ENCODE data around the gene TTBK1.

TTBK1 gene

DNA sequence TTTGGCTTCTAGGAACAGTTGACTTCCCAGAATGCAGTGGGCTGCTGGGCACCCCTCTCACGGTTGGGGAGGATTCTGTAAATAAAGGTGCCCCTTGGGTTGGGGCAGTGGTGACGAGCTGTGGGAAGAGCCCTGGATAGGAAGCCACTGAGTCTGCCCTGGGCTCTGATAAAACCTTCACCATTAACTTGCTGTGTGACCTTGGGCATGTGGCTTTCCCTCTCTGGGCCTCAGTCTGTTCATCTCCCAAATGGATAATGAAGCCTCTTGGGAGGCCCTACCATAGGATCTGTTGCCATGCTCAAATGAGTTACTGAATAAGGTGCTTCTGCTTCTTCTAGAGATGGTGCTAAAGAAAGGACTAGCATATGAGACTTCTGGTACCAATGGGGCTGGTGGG, 61.6 kb downstream of the TTBK1 start:
- no peak for DNase-seq (ENCODE audit: low read depth, low spot score)

DNA sequence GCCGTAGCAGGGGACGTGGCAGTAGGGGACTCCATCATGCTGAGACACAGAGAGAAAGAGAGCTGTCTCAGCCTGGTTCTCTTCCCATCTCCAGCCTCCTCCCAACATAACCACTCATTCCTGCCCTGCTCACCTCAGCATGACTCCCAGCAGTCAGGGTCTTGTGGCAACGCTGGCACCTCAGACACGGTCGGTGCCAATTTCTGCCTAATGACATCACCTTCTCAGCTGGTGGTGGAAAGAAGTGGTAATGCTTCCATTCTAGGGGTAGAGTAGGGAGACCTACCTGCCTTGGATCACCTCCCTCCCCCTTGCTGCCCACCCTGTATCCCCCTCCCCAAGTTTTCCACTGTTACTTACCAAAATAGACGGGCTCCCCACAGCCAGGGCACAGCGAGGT, 62.8 kb downstream of the TTBK1 start:
- no peak for DNase-seq (ENCODE audit: low read depth, low spot score)

DNA sequence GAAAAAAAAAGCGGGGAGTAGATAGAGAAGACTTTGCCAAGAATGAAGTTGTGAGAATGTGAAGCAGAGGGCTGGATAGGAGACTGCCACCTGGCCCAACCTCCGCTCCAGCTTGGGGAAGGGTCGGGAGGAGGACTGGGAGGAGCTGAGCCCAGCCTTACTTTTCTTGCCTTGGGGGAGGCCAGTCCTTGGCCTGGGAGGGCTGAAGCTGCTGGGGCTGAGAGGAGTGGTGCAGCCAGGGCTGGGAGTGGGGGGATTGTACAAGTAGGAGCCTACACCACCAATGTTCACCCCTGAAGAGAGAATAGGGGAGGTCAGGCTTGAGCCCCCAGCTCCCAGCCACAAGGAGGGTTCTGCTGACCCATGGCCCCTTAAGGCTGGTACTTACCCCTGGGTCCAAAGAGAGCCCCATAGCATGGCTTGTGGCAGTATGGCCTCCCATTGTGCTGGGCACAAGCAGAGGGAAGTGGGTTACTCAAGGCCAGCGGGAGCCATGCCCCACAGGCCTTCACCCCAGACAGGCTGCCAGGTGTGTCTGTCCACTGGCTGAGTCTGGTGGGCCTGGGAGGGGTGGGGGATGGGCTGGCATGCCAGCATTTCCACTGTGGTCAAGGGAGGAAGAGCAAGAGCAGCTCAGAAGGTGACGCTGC, 64.3 kb downstream of the TTBK1 start:
- DNase-seq (ENCODE audit: low read depth, low spot score): no peak

DNA sequence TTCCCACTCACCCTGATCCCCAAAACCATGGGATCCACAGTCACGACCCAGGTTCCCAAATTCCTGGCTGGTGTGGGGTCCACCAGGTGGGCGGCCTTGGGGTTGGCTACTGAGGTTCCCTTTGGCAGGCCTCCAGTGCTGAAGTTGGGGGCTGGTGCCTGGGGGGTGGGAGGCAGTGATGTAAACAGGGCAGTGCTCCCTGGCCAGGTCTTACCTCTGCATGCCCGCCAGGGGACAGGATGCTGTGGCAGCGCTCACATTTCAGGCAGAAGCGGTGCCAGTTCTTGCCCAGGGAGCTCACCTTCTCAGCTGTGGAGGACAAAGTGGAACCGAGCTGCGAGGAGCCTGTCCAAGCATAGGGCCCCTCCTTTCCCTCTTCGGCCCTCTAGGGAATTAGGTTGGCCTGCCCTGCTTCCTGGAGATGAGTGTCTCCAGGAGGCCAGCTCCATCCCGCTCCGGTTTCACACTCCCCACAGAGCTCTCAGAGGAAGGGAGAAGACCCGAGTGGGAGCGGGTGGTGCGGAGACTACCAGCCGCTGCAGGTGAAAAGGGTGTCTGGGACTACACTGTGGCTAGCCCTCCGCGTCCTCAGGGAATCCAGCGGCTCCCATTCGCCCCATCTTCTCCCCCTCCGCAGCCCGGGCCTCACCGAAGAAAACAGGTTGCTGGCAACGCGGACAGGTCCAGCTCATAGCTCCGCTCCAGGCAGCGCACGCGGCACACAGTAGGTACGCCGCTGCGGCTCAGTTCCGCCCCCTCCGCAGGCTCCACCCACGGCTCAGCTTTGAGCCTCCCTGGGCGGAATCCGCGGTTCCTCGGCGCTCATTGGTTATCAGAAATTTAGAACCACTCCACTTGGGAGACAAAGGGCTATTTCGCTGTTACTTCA, 65.1 kb downstream of the TTBK1 start, which contains the start of gene CRIP3:
Gene CRIP3, minus strand, starts transcription at position 726 of the 889 bp plus-strand sequence. Its CDS starts 34 bp downstream, at position 692.
- no peak for DNase-seq (ENCODE audit: low read depth, low spot score)

DNA sequence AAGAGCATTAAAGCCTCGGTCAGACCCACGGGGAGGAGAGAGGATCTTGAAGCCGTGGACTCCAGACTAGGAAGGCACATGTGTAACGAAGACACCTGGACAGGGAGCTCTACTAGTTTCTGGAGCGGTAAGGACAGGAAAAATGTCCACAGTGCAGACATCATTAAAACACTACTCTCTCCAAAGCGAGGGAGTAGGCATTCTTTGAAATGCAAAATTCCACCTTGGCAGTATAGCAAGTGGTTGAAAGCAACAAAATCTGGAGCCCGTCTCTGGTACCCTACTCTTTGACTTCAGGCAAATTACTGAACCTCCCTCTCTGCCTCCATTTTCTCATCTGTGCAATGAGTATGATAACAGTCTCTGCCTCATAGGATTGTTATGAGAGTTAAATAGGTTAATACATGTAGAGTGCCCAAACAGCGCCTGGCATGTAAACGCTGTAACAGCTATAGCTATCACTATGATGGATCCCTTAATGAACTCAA, 65.8 kb downstream of the TTBK1 start:
- no peak for DNase-seq (ENCODE audit: low read depth, low spot score)

DNA sequence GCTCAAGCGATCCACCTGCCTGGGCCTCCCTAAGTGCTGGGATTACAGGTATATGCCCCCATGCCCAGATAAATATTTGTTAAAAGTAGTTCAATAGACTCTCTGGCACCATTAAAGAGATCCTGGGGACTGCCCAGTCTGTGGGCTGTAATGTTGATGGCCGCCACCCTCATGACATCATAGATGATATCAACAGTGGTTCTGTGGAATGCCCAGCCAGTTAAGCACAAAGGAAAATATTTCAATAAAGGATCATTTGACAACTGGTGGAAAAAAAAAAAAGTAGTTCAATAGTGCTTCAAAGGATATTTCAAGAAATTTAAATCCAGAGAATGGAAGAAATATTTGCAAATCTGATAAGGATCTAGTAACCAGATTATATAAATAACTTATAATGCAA, 66.9 kb downstream of the TTBK1 start:
- DNase-seq (ENCODE audit: low read depth, low spot score): no peak

DNA sequence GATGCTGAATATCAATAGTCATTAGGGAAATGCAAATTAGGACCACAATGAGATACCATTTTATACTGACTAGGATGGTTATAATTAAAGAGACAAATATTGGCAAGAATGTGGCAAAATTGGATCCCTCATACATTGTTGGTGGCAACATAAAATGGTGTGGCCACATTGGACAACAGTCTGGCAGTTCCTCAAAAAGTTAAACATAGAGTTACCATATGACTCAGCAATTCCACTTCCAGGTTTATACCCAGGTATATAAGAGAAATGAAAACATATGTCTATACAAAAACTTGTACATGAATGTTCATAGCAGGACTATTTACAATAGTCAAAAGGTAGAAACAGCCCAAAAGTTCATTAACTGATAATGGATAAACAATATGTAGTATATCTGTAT, 67.3 kb downstream of the TTBK1 start:
- DNase-seq (ENCODE audit: low read depth, low spot score): no peak

DNA sequence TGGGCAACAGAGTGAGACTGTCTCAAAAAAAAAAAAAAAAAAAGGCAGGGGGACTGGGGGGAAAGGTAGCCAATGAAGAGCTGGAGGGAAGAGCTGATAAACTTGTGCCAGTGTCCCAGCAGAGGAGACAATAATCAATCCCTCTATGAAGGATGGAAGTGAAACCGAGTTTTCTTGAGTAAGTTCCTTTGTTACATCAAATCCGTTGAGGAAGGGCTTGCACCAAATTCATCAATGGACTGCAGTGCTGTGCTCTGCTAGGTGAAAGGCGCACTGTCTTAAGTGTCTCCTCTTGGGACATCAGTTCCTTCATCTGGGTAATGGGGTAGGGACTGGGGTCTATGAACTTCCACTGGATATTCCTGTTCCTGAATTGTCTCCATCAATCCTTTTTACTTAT, 68.4 kb downstream of the TTBK1 start:
- no peak for DNase-seq (ENCODE audit: low read depth, low spot score)

DNA sequence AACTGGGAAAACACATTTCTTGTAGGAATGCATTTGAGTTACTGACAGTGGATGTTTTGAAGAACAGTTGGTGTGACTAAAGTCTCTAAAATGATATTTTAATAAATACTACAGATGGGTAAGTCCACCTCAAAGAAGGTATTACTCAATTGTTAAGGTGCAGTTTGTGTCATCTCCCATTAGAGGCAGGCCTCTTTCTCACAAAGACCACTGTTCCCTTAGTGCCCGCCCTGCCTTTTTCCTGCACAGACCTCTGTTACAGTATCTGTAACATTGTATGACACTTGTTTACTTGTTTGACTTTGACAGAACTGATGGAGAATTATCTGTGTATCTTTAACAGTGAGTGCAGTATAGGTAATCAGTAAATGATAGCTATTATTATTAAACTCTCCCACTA, 70.5 kb downstream of the TTBK1 start:
- no peak for DNase-seq (ENCODE audit: low read depth, low spot score)

DNA sequence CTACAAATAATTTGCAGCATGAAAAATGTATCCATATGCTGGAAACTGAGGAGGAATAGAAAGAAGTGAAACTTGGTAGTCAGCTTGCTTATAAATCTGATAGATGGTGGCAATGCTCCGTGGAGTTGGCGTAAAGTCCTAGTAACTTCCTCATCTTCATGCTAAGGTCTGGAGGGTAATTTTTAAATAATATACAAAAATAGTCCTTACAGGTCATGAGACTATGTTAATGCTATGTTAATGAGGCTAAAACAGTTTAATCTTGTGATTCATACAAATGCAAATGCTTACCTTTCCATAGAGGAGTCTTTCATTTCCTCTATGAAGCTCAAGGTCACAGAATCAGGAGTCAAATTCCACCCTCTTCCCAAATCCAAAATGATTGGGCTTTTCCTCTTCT, 74.7 kb downstream of the TTBK1 start:
- no peak for DNase-seq (ENCODE audit: low read depth, low spot score)

DNA sequence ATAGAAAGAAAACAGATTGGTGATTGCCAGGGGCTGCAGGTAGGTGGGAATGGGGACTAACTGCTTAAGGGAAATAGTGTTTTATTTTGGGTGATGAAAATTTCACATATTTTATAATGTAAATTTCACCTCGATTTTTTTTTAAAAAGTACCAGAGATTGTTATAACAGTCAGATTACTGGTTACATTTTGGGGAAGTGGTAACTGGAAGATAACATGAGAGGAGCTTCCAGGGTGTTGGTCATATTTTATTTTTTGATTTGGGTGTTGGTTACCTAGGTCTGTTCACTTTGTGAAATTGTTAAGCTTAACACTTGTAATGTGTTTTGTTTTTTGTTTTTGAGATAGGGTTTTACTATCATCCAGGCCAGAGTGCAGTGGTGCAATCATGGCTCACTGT, 82.6 kb downstream of the TTBK1 start:
- no peak for DNase-seq (ENCODE audit: low read depth, low spot score)

DNA sequence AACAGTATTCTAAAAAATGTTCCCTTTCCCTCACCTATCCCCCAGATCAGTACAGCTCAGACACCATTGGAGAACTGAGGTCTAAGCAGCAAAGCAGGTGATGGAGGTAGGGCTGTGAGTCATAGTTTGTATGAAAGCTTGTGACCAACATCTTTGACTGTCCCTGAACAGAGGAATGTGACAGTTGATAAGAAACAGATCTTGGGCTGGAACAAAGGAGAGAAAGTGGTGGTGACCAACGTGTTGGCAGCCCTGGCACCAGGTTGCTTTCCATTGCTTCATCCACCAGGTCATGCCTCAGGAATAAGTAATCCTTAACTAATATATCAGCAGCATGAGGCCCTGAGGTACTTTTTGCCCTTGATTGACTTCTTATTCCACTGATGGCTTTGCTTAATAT, 85.2 kb downstream of the TTBK1 start:
- no peak for DNase-seq (ENCODE audit: low read depth, low spot score)

DNA sequence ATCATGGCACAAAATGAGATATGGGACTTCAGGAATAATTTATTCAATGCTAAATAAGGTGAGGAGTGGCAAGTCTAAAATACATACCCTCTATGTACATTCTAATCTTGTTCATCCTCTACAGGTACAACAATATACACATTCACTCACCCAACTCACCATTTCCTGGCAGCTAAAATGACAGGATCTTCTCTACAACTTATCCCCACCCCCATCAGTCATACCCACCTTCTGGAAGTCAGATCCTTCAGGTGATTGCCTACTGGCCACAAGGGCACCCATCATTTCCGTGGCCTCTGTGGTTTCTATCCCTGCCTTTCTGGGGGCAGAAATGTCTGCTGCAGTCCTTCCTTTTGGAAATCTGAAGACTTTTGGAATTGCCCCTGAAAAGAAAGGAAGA, 88.2 kb downstream of the TTBK1 start:
- no peak for DNase-seq (ENCODE audit: low read depth, low spot score)

DNA sequence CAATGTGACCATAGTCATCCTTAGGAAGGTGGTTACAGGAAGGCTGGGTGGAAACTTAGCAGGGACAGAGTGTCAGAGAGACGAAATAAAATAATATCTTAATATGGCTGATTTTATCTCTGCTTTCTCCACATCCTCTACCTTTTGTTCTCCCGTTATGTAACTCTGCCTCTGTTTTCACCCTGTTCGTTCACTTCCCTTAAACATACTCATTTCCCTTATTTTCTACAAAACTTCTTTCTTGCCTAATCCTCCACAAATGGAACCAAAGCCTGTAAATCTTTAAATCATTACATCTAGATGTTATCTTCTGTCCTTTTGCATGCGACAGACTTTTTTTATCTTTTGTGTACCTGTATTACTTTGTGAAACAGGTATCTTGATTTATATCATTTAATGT, 88.6 kb downstream of the TTBK1 start:
- DNase-seq (ENCODE audit: low read depth, low spot score): no peak

DNA sequence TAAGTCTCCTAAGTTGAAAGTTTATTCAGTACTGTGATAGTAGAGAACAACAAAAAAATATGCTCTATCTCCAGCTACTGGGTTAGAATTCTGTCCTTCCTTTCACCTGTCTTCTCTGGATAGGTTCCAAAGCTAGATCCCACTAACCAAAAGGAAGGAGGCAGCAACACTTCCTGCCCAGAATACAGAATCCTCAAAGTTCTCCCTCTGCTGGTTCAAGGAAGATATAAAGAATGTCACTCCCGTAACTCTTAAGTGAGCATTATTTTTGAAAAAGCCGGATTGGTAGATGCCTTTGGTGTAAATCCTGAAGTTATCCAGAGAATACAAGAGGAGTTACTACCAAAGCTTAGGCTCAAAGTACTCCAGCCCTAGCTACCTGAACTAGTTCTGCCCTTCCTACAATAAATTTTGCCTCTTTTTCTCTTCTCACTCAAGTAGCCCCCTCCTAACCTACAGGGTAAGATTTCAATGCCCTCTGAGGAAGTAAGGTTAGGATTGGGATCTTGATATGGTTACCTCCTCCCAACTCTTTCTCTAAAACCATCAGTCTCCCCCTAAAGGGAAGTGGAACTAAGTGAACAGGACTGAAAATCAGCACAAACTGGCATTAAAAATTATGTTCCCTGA, 91.3 kb downstream of the TTBK1 start:
- DNase-seq (ENCODE audit: low read depth, low spot score): peak; percentile 37

DNA sequence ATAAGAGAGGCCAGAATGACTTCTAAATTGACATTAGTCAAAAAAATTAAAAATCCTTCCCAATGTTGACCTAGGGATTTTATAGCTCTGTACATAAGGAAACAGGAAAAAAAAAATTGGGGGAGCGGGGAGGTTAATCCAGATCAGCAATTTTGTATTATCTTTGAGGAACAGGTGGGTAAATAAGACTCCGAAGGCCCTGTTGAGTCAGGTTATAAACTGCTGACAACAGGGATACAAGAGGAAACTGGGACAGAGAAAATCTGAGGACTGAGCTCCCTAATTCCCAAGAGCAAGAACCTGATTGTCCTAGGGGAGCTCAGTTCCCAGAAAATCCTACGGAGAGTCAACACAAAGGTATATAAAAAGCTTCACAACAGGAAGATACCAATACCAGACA, 92.2 kb downstream of the TTBK1 start:
- no peak for DNase-seq (ENCODE audit: low read depth, low spot score)

DNA sequence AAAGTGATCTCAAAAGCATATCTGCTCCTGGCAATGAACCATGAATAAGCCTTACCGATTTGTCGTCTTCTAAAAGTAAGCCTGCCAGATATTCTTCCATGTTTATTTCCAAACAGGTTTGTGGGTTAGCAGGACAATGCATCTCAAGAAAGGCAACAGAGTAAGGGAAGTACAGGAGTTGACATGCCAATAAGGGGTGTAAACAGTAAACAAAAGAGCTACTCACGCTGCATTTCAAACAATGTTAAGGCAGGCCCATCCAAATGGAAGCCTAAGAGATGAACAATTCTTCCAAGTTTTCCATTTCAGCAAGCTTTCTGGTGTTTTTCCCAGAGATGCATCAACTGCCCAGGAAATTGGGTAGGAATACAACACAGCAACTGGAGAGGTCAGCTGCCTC, 93.1 kb downstream of the TTBK1 start:
- DNase-seq (ENCODE audit: low read depth, low spot score): no peak
